ENCODE results near the gene CELSR1. TPM values are rescaled to one million over a fixed set of nuclear protein-coding genes. Genes with fewer than 3 reads are reported as not detected.
A peak's percentile ranks its signal among the peaks of the same experiment; 100 is the strongest.

The CELSR1 gene
- total RNA-seq, 1 experiment from 2014 or later = 22.6 TPM

GRCh38 chr22:46499805-46500189, 37.6 kb downstream of the CELSR1 start:
- no peak overlapping the region for H3K9ac ChIP-seq (ENCODE audit: extremely low read depth, insufficient read length, low read length)
- peak overlapping the region; percentile 13 for H3K4me2 ChIP-seq (ENCODE audit: insufficient read depth, insufficient read length, low read length)
- H3K4me1 Mint-ChIP-seq = peaks cover 30 to 40% of the 10 kb centered on the region in 2 experiments
- H3K36me3 Mint-ChIP-seq (ENCODE audit: insufficient read depth in 1 of 3, low read depth in 3 of 3) = no peaks in the 10 kb centered on the region; a peak in 1 of 7 replicates
- no peak overlapping the region for H3K56ac ChIP-seq (ENCODE audit: insufficient read length, low read depth, low read length)
- H3T11ph ChIP-seq (ENCODE audit: low read length) = no peak overlapping the region
- H3K18ac ChIP-seq (ENCODE audit: insufficient read length, low read depth, low read length) = no peak overlapping the region
- H2BK12ac ChIP-seq (ENCODE audit: insufficient read length, low read depth, low read length) = no peak overlapping the region
- H3K9me3 ChIP-seq (ENCODE audit: control insufficient read depth, low read depth, low read length) = no peaks in the 10 kb centered on the region
- H3K27ac Mint-ChIP-seq = peak overlapping the region in 1 of 3 experiments; percentile 90; a peak in 1 of 7 replicates
- H3K27ac ChIP-seq (ENCODE audit: insufficient read length, low read depth, low read length) = no peak overlapping the region
- H2BK5ac ChIP-seq (ENCODE audit: insufficient read length, low read length) = no peak overlapping the region
- H4K8ac ChIP-seq (replicated peaks; ENCODE audit: insufficient read length, low read depth, low read length) = no peak overlapping the region
- no peak for DNase-seq
- H3K14ac ChIP-seq (ENCODE audit: insufficient read depth, low read length) = no peak overlapping the region
- peaks cover 4% of the 10 kb centered on the region for H3K27me3 Mint-ChIP-seq (ENCODE audit: low read depth)
- no CpG with 5 or more reads among the region's 12 CpGs for WGBS (ENCODE audit: extremely low coverage, insufficient read length, low lambda C conversion rate)
- no peaks in the 10 kb centered on the region for H3K79me1 ChIP-seq (ENCODE audit: insufficient read depth, low read depth, low read length, poor library complexity, severe bottlenecking)
- no peaks in the 10 kb centered on the region; a peak in 1 of 5 replicates for H3K9me3 Mint-ChIP-seq
- no peaks in the 10 kb centered on the region for H4K20me1 ChIP-seq (ENCODE audit: control insufficient read depth, insufficient read depth, insufficient read length)
- no peak overlapping the region for H3K23ac ChIP-seq (ENCODE audit: insufficient read length, low read depth, low read length)
- no peaks in the 10 kb centered on the region; the same call in 1 of the 2 replicates for H3K4me1 ChIP-seq (ENCODE audit: insufficient read depth, low read length)
- H3K4ac ChIP-seq (ENCODE audit: low read depth, low read length) = no peak overlapping the region
- no peaks in the 10 kb centered on the region for H3K27me3 ChIP-seq (ENCODE audit: insufficient read depth, low read length)
- H3K23me2 ChIP-seq (ENCODE audit: insufficient read length, low read depth, low read length, poor library complexity, severe bottlenecking) = no peaks in the 10 kb centered on the region
- H3K4me3 Mint-ChIP-seq = peak overlapping the region; percentile 22 to 61; a peak in 2 of 5 replicates
- no peak overlapping the region for H2BK20ac ChIP-seq (ENCODE audit: low read depth, low read length, poor library complexity, severe bottlenecking)
- no peaks in the 10 kb centered on the region for H3K79me2 ChIP-seq (ENCODE audit: insufficient read depth, low read length)
- H4K91ac ChIP-seq (ENCODE audit: insufficient read length, low read depth, low read length) = no peak overlapping the region
- H2AFZ ChIP-seq (ENCODE audit: low read length) = no peak overlapping the region
- H2BK120ac ChIP-seq (ENCODE audit: low read depth, low read length, poor library complexity, severe bottlenecking) = no peak overlapping the region
- no peak overlapping the region for H2BK15ac ChIP-seq (ENCODE audit: low read depth, low read length)
- H2AK5ac ChIP-seq (ENCODE audit: insufficient read length, low read length) = no peak overlapping the region
- no peak for TF ChIP-seq CTCF (conservative IDR thresholded peaks at IDR 0.05)
- no peak overlapping the region for H4K5ac ChIP-seq (ENCODE audit: insufficient read length, low read depth, low read length)

Data from H9 (cell line).